Testis (tissue), 3 donors: Measurements from ENCODE around the gene DSTN. TPM values are rescaled to one million over a fixed set of nuclear protein-coding genes. Genes with fewer than 3 reads are reported as not detected.

Experiments used
- DNase-seq: peaks from one replicate; pipeline ENCODE4 v3.0.0-alpha.2; 2019
- H3K27ac ChIP-seq, 2 donors: fragments of 200-600 bp; sonication (generic); one replicate each; pipeline ENCODE4 v1.5.1; 2019
- H3K27me3 ChIP-seq: fragments of 200-600 bp; sonication (generic); one replicate; pipeline ENCODE4 v1.5.1; 2019
- H3K36me3 ChIP-seq: fragments of 200-600 bp; sonication (generic); one replicate; pipeline ENCODE4 v1.5.1; 2017; ENCODE audit warnings: low read depth; ENCODE audit errors: missing control alignments
- H3K4me1 ChIP-seq: fragments of 200-600 bp; sonication (generic); one replicate; pipeline ENCODE4 v1.5.1; 2019
- H3K4me3 ChIP-seq, 2 donors: fragments of 200-600 bp; sonication (generic); one replicate each; pipeline ENCODE4 v1.5.1; 2017 to 2019
- H3K9me3 ChIP-seq: fragments of 200-600 bp; sonication (generic); one replicate; pipeline ENCODE4 v1.5.1; 2017
- CTCF ChIP-seq, 3 experiments: fragments of 450-650 bp in 2 of 3; fragments of 200-600 bp in 1 of 3; sonication (generic) in 1 of 3; IDR thresholded peaks; one replicate each; pipeline ENCODE4 v1.5.1; 2016 to 2019; ENCODE audit warnings: antibody characterized with exemption in 3 of 3, mild to moderate bottlenecking in 2 of 3, moderate library complexity in 1 of 3
- POLR2A ChIP-seq: fragments of 450-650 bp; IDR thresholded peaks from one replicate; pipeline ENCODE4 v1.6.1; 2017; ENCODE audit warnings: antibody characterized with exemption, mild to moderate bottlenecking, moderate library complexity
- WGBS, 2 donors: methylation state at CpG; one replicate each; pipeline ENCODE4 v1.1.5; 2018; 5-methylcytosine and 5-hydroxymethylcytosine counted together
- intact Hi-C: fragments of 100-400 bp; cut with DNase I; formaldehyde crosslinking; loops from one replicate; pipeline ENCODE4 v1.15.1; 2023; ENCODE audit warnings: low total_unique reads
- polyA plus RNA-seq: library from polyadenylated mRNA; stranded (reverse); fragments of 350-450 nt; fragmentation: Illumina TruSeq; extraction: RNeasy Lipid Tissue Mini Kit (QIAGEN cat#74804); gene quantifications from one replicate; pipeline ENCODE4 v1.2.3, GENCODE V29; 2014; ENCODE audit warnings: low read depth, low replicate concordance; ENCODE audit not compliant: insufficient read depth
- total RNA-seq, 2 donors: library from RNA; depleted of rRNA; stranded (reverse); fragments of >200 nt; gene quantifications; one replicate each; pipeline ENCODE4 v1.2.3, GENCODE V29; 2016

DSTN gene
- total and polyA plus RNA-seq, 3 donors from 2014 or later, result 121 to 301 (median 148) TPM

GRCh38 chr20:17633850-17634500 is 64.1 kb downstream of the DSTN start:
- no peak for TF ChIP-seq CTCF (IDR thresholded peaks at IDR 0.05)
- TF ChIP-seq POLR2A, result no peak
- WGBS, 2 donors, result 65 to 68% methylated on average over 12 to 18 of the region's 18 CpGs
- Histone ChIP-seq H3K27ac (peak overlapping the region; percentile 56 to 71), H3K4me3 (no peak overlapping the region), H3K36me3 (no peaks in the 10 kb centered on the region), H3K4me1 (peaks cover 43% of the 10 kb centered on the region), H3K27me3 (no peaks in the 10 kb centered on the region), H3K9me3 (no peaks in the 10 kb centered on the region)
- intact Hi-C loops, result no loop called here
- DNase-seq, result peak; percentile 76

DNA sequence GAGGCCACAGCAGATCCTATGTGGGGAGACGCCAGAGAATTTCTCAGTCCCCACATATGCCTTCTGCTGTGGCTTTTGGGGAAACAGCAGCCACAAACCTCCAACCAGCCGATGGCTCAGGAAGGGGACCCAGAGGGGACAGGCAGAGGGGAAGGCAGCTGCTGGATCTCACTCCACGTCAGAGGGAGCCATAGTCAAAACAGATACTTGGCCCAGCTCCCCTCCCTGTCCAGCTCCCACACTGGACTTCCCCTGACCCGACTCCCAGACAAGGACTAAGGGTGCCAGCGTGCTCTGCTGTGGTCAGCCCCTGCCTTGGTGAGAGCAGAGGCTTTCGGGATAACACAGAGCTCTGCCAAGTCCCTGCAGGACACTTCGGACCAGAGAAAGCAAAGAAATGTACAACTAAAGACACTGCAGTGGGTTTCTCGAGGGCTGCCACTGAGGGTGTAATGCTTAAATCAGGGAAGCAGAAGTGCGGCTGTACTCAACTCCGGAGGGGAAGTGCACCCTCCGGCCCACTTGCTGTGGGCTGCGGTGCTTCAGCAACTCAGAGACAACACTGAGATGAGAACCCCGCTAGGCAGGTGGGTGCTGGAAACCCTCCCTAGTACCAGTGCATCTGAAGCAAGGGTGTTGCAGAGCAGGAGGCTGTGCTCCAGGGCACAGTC is 64.9 kb downstream of the DSTN start:
- intact Hi-C loops, result no loop called here
- H3K4me3 ChIP-seq, result no peak overlapping the region
- 23 to 36% methylated on average over 8 to 13 of the region's 13 CpGs for WGBS, 2 donors
- no peaks in the 10 kb centered on the region for H3K36me3 ChIP-seq
- peak; percentile 84 for DNase-seq
- H3K27ac ChIP-seq, result peak overlapping the region; percentile 56 to 71
- H3K27me3 ChIP-seq, result no peaks in the 10 kb centered on the region
- no peaks in the 10 kb centered on the region for H3K9me3 ChIP-seq
- TF ChIP-seq POLR2A (no peak), CTCF (IDR thresholded peaks at IDR 0.05) (no peak)
- peaks cover 43% of the 10 kb centered on the region for H3K4me1 ChIP-seq

DNA sequence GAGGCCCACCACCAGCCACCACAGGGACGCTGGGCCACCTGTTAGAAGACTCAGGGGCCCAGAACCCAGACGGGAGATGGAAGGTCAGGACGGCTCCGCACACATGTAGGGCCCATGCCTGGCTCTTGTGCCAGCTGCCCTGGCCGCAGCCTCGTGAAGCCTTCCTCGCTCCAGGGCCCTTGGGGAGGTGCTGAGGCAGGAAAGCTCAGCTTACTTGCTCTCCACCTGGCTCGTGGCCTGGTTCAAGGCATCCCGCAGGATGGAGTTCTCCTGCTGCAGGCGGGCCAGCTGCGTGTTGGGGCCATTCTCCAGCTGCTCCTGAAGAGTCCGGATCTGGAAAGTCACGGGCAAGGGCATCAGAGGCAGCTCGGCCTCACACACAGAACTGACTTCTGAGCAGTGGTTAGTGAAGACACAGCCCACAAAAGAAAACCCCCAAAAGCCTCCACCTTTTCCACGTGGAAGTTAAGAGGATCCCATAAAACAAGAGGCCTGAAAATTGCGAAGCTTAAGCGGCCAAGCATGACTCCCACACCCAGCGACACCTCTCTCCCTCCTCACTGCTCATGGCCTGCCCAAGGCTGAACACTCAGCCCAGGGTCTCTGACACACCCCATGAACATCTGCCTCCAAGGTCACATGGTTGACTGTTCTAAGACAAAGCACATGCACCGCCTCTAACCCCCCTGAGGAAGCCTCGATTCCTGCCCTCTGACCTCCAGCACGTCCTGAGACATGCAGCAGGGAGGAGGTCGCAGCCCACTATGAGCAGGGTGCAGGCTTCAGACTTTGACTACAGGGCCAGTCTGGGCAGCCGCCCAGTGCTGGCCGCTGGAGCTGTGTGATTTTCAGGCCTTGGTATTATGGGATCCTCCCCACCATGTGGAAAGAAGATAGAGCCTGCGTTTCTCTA is 65.7 kb downstream of the DSTN start:
- intact Hi-C loops, result no loop called here
- 36 to 60% methylated on average over 15 to 25 of the region's 25 CpGs for WGBS, 2 donors
- Histone ChIP-seq H3K27me3 (no peaks in the 10 kb centered on the region), H3K4me3 (no peak overlapping the region), H3K27ac (peak overlapping the region in 1 of 2 donors; percentile 71), H3K36me3 (no peaks in the 10 kb centered on the region), H3K9me3 (no peaks in the 10 kb centered on the region), H3K4me1 (peaks cover 43% of the 10 kb centered on the region)
- DNase-seq, result peak; percentile 72
- TF ChIP-seq POLR2A, result no peak
- TF ChIP-seq CTCF (IDR thresholded peaks at IDR 0.05), result no peak

DNA sequence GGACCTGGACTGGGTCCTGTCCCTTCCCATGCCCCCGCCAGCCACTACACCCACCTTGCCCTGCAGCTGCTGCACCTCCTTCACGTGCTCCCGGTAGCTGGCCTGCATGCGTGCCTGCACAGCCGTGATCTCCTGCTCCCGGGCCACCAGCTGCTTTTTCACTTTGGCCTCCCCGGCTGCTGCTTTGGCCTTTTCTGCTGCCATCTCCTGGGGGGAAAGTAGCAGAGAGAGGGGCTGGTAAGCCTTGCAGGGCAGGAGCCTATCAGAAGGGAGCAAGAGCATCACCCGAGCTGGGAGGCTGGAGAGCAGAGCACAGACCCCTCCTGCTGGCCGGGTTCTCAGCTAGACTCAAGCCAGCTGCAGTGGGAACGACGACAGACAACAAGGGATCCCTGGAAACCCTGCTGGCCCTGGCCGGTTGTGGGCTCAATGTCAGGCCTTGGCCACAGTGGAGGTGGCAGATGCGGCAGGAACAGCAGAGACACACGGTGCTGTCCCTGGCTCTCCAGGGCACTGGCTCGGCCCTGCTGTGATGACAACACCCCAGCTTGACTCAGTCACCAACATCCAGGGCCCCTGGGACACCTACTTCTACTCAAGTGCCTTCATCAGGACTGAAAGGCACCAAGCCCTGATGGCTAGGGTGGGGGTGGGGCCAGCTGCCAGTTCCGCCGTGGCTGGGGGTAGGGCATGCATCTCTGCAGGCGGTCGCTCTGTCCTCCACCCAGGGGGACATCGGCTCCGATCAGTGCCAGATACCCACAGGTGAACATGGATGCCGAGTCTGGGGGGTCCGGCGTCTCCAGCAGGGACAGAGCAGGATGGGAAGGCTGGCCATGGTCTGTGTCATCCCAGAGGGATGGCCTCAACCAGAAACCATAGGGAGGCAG is 66.9 kb downstream of the DSTN start:
- intact Hi-C loops, result no loop called here
- no peak for TF ChIP-seq CTCF (IDR thresholded peaks at IDR 0.05)
- no peak for TF ChIP-seq POLR2A
- Histone ChIP-seq H3K4me3 (no peak overlapping the region), H3K9me3 (no peaks in the 10 kb centered on the region), H3K4me1 (peaks cover 43% of the 10 kb centered on the region), H3K27ac (no peak overlapping the region), H3K36me3 (no peaks in the 10 kb centered on the region), H3K27me3 (no peaks in the 10 kb centered on the region)
- WGBS, 2 donors, result 47 to 56% methylated on average over 17 to 23 of the region's 24 CpGs
- DNase-seq, result no peak
